HL-60/S4 (cell line): ENCODE measurements around the gene ASB2.

Source experiments
- in situ Hi-C: fragments of 300-500 bp; cut with MboI; formaldehyde crosslinking; loops from 2 replicates; pipeline ENCODE4 v1.14.3; 2022; ENCODE audit warnings: low sequenced_read_pairs

Gene ASB2

GRCh38 chr14:93936926-93937325 lies 39.4 kb downstream of the ASB2 start:
- in situ Hi-C loops: no loop called here

DNA sequence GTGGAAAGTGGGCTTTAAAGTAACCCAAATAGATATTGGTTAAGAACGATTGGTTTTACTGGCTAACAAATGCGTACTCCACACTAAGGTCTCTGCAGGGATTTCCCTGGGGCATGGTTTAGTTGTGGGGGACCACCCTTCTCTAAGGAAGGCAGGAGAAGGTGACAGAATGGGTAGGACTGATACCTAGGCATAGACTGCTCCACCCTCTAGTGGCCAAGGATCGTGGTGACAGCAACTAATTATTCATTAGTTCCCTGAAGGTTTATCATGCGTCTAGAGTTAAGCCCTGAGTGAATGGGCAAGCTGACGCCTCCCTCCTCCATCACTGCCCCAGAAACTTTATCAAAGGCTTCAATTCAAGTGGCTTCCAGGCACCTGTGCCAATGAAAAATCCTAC lies 40.1 kb downstream of the ASB2 start:
- in situ Hi-C loops: no loop called here

GRCh38 chr14:93935213-93935612 lies 41.2 kb downstream of the ASB2 start:
- in situ Hi-C loops: no loop called here

GRCh38 chr14:93932642-93933041 lies 43.7 kb downstream of the ASB2 start:
- in situ Hi-C loops: no loop called here

DNA sequence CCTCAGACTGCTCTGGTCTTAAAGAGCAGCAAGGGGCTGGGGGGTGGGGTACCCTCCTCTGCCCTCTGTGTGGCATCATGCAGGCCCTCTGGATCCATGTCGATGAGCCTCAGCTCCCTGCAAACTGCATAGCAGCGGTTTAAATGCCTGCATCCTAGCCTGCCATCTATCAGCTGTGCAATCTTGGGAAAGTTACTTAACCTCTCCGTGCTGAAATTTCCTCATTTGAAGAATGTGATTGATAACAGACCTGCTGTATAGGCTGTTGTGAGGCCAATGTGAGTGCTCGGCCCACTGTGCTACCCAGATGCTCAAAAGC lies 45.4 kb downstream of the ASB2 start:
- in situ Hi-C loops: no loop called here

DNA sequence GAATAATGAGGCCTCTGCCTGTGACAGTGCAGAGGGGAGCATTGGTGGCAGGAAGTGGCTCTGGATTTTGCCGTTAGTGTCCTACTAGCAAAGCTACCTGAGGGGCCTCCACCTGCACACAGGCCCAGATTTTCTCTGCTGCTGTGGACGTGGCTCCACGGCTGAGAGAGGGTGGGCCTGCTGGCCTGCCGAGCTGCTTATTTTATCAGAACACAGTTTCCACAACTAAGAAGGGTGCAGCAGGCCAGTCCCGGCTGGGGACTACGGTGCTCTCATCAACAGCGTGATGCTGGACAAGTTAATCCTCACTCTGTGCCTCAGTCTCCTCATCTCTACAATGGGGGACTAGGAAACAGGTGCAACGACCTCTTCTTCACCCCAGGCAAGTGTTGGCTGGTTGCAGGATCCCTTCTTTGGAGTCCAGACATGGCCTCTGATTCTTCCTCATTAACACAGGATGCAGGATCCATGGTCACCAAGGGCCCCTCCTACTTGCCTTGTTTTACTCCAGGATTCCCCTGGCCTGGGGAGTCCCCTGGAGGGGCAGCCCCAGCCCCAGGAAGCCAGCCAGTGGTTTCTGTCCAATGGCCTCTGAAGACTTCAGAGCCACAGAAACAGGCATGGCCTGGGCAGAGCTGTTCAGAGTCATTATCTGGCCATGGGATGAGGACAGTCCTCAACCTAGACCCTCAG lies 45.9 kb downstream of the ASB2 start:
- in situ Hi-C loops: no loop called here

GRCh38 chr14:93929657-93930056 lies 46.7 kb downstream of the ASB2 start:
- in situ Hi-C loops: no loop called here

GRCh38 chr14:93929048-93929535 lies 47.3 kb downstream of the ASB2 start:
- in situ Hi-C loops: no loop called here

DNA sequence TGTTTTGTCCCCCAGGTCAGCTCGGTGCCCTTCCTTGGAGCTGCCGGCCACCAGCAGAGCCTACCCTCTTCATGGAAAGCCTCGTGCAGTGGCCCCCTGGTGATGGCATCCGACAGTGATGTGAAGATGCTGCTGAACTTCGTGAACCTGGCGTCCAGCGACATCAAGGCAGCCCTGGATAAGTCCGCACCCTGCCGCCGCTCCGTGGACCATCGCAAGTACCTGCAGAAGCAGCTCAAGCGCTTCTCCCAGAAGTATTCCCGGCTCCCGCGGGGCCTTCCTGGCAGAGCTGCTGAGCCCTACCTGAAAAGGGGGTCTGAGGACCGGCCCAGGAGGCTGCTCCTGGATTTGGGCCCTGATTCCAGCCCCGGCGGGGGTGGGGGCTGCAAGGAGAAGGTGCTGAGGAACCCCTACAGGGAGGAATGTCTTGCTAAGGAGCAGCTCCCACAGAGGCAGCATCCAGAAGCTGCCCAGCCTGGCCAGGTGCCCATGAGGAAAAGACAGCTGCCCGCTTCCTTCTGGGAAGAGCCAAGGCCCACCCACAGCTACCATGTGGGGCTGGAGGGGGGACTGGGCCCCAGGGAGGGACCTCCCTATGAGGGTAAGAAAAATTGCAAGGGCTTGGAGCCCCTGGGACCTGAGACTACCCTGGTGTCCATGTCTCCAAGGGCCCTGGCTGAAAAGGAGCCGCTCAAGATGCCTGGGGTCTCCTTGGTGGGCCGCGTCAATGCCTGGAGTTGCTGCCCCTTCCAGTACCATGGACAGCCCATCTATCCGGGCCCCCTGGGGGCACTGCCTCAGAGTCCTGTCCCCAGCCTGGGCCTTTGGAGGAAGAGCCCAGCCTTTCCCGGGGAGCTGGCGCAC lies 48.0 kb downstream of the ASB2 start:
- in situ Hi-C loops: no loop called here

- in situ Hi-C loops: no loop called here
These were observed 48.6 kb downstream of the ASB2 start for GRCh38 chr14:93927800-93928145.

- in situ Hi-C loops: no loop called here
These were observed 49.2 kb downstream of the ASB2 start, which contains the start of gene FAM181A for GRCh38 chr14:93926873-93927799. Gene FAM181A, plus strand, starts transcription at chr14:93927344. Its CDS starts 942 bp downstream, at chr14:93928286.

GRCh38 chr14:93926245-93926872 lies 50.0 kb downstream of the ASB2 start:
- in situ Hi-C loops: no loop called here

DNA sequence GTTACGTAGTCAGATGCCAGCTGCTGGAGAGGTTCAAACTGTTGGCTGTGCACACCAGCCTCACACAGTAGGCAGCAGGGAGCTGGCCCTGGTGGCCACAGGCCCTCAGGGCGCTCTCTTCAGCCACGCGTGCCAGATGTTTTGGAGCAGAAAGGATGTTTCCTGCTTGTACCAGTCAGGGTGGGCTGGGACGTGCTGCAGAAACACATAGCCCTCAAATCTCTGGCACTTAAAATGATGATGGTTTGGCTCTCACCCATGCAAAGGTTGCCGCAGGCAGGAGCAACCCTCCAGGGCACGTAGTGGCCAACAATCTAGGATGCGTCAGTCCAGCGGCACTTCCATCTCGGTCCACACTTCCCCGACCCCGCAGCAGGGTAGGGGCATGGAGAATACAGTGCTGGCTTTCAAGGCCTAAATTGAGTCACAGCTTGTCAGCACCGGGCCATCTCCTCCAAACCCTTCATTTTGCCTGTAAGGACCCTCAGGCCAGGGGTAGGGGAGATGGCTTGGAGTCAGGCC lies 50.9 kb downstream of the ASB2 start:
- in situ Hi-C loops: no loop called here

- in situ Hi-C loops: no loop called here
These were observed 51.6 kb downstream of the ASB2 start for GRCh38 chr14:93924592-93925355.

- in situ Hi-C loops: no loop called here
These were observed 52.7 kb downstream of the ASB2 start for GRCh38 chr14:93923626-93924025.

GRCh38 chr14:93921001-93921806 lies 55.2 kb downstream of the ASB2 start:
- in situ Hi-C loops: no loop called here

DNA sequence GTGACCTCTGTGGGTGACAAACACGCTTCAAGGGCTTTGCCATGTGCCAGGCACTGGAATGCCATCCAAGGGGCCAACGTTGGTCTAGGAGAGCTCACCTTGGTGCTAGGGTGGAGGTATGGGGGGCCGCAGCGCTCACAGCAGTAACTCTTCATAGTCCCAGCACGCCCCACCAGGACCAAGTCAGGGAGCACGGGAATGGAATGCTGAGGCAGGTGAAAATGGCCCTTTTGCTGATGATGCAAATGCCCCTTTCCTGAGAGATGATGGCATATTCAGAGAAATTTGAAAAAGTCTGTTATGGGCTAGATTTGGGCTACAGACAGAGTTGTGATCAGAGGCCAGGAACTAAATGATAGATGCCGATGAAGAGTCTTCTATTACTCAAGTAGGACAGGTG lies 59.2 kb downstream of the ASB2 start:
- in situ Hi-C loops: no loop called here

DNA sequence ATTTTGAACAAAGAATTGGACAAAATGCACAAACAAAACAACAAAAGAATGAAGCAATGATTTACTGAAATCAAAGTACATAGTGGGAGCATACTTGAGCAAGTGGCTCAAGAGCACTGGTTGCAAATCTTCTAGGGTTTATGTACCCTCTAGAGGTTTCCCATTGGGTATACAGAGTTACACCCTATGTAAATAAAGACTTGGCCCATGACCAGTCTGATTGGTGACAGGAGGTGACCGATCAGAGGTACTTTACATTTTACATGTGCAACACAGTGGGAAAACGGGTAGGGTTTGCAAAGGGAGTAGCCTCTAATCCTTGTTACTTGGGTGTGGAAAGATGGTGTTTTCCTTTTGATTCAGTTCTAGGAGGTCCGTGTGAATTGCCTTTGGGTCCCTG lies 59.9 kb downstream of the ASB2 start:
- in situ Hi-C loops: no loop called here

DNA sequence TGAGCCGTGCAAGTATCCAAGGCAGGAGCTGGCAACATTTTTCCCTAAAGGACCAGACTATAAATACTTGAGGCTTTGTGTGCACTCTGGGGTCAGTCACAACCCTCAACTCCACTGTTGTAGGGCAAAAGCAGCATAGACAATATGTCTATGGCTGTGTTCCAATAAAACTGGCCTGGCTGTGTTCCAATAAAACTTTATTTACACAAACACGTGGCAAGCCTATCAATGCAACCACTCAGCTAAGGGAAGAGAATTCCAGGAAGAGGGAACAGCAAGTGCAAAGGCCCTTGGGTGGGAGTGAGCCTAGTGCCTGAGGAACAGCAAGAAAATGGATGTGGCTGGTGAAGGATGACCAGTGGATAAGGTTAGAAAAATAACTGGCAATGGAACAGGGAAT lies 60.6 kb downstream of the ASB2 start:
- in situ Hi-C loops: no loop called here
